ENCODE measurements around the gene ERCC4.
"Not testable (repeated sequence)": the region's sequence is repeated elsewhere in the genome, so short reads cannot be mapped to it uniquely, and the experiment has no call there.

Gene ERCC4

GRCh38 chr16:13919683-13920509, at the start of gene ERCC4:
TSS of gene ERCC4 (plus strand) at chr16:13920154. CDS start at chr16:13920166, 12 bp downstream.
- DNase-seq (ENCODE audit: low spot score): peak; percentile 98

- DNase-seq (ENCODE audit: low spot score): peak; percentile 9
Observed at GRCh38 chr16:13873835-13874438, 46.0 kb upstream of the ERCC4 start.

- DNase-seq (ENCODE audit: low spot score): no peak
Observed at GRCh38 chr16:13875614-13876284, 44.2 kb upstream of the ERCC4 start.

GRCh38 chr16:13883276-13883675, 36.7 kb upstream of the ERCC4 start:
- no peak for DNase-seq (ENCODE audit: low spot score)

- no peak for DNase-seq (ENCODE audit: low spot score)
Observed at GRCh38 chr16:13883881-13884280, 36.1 kb upstream of the ERCC4 start.

GRCh38 chr16:13885700-13886099, 34.3 kb upstream of the ERCC4 start:
- DNase-seq (ENCODE audit: low spot score): no peak

GRCh38 chr16:13886608-13887007, 33.3 kb upstream of the ERCC4 start:
- DNase-seq (ENCODE audit: low spot score): no peak

- not testable (repeated sequence) for DNase-seq (ENCODE audit: low spot score)
Observed at GRCh38 chr16:13889323-13889722, 30.6 kb upstream of the ERCC4 start.

- DNase-seq (ENCODE audit: low spot score): no peak
Observed at GRCh38 chr16:13892301-13892700, 27.7 kb upstream of the ERCC4 start.

- DNase-seq (ENCODE audit: low spot score): no peak
Observed at GRCh38 chr16:13895516-13895915, 24.4 kb upstream of the ERCC4 start.

- no peak for DNase-seq (ENCODE audit: low spot score)
Observed at GRCh38 chr16:13896543-13897182, 23.3 kb upstream of the ERCC4 start.

- DNase-seq (ENCODE audit: low spot score): no peak
Observed at GRCh38 chr16:13897806-13898205, 22.1 kb upstream of the ERCC4 start.

- no peak for DNase-seq (ENCODE audit: low spot score)
Observed at GRCh38 chr16:13898233-13898632, 21.7 kb upstream of the ERCC4 start.

GRCh38 chr16:13902052-13902451, 17.9 kb upstream of the ERCC4 start:
- DNase-seq (ENCODE audit: low spot score): no peak

GRCh38 chr16:13902677-13903076, 17.3 kb upstream of the ERCC4 start:
- no peak for DNase-seq (ENCODE audit: low spot score)

GRCh38 chr16:13904179-13904691, 15.7 kb upstream of the ERCC4 start:
- no peak for DNase-seq (ENCODE audit: low spot score)

GRCh38 chr16:13904822-13905221, 15.1 kb upstream of the ERCC4 start:
- not testable (repeated sequence) for DNase-seq (ENCODE audit: low spot score)

- DNase-seq (ENCODE audit: low spot score): no peak
Observed at GRCh38 chr16:13906168-13907089, 13.5 kb upstream of the ERCC4 start.

GRCh38 chr16:13907431-13907830, 12.5 kb upstream of the ERCC4 start:
- no peak for DNase-seq (ENCODE audit: low spot score)

- no peak for DNase-seq (ENCODE audit: low spot score)
Observed at GRCh38 chr16:13909069-13909468, 10.9 kb upstream of the ERCC4 start.

- peak; percentile 64 for DNase-seq (ENCODE audit: low spot score)
Observed at GRCh38 chr16:13909872-13910303, 10.1 kb upstream of the ERCC4 start.

Data from globus pallidus (tissue), 1 donor.